ENCODE measurements around the gene TP73. TPM values are rescaled to one million over a fixed set of nuclear protein-coding genes. Genes with fewer than 3 reads are reported as not detected.

TP73 gene
- total and polyA plus RNA-seq, 7 donors: under 0.01 to 0.13 (median 0.01) TPM; not detected in 4

- Histone ChIP-seq H3K27me3 (ENCODE audit: insufficient read depth in 3 of 3, low read length in 2 of 3) (no peaks in the 10 kb centered on the region), H3K9me3 (no peaks in the 10 kb centered on the region), H3K36me3 (ENCODE audit: insufficient read depth in 1 of 2, low read depth in 1 of 2) (peaks cover 11 to 65% of the 10 kb centered on the region in 2 donors), H3K4me1 (peaks cover 16% of the 10 kb centered on the region), H3K27ac (no peak overlapping the region), H3K4me3 (no peak overlapping the region)
- 90 to 92% (median 91%) methylated on average over 26 of the region's 26 CpGs for WGBS, 3 donors
- DNase-seq (peak in 1 of 2 donors; percentile 40), ATAC-seq (no peak)
- intact Hi-C loops (cut with DNase I): no loop called here
- no peak for TF ChIP-seq CTCF (IDR thresholded peaks at IDR 0.05)
Observed at GRCh38 chr1:3627515-3628253, 24.6 kb upstream of the TP73 start.

GRCh38 chr1:3628445-3628844 is 23.9 kb upstream of the TP73 start:
- no peak for ATAC-seq
- Histone ChIP-seq H3K4me1 (peaks cover 12% of the 10 kb centered on the region), H3K36me3 (ENCODE audit: insufficient read depth in 1 of 2, low read depth in 1 of 2) (peaks cover 11 to 73% of the 10 kb centered on the region in 2 donors), H3K27me3 (ENCODE audit: insufficient read depth in 3 of 3, low read length in 2 of 3) (no peaks in the 10 kb centered on the region), H3K9me3 (no peaks in the 10 kb centered on the region), H3K4me3 (no peak overlapping the region), H3K27ac (no peak overlapping the region)
- DNase-seq: no peak
- 83 to 86% (median 83%) methylated on average over 10 of the region's 10 CpGs for WGBS, 3 donors
- TF ChIP-seq CTCF (IDR thresholded peaks at IDR 0.05): no peak
- intact Hi-C loops (cut with DNase I): no loop called here

DNA sequence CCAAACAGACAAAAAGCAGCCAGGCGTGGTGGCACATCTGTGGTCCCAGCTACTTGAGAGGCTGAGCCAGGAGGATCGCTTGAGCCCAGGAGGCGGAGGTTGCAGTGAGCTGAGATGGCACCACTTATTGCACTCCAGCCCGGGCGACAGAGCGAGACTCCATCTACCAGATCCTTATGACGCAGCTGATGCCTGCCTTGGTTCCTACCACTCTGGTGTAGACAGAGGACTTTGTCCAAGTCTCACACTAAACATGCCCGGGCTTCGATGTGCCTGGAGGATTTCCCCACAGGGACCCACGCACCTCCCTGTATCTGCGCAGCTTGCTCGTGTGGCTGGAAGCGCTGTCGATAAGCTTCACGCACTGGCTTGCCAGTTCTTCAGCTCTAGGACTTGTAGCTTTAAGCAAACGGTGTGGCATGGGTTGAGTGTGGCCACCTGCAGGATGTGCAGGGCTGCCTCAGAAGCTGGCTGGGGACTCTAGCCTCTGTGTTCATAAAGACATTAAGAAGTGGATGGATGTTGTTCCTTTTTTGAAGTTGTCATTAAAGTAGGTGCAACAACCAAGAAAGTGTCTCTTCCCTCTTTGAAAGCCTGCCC is 22.7 kb upstream of the TP73 start:
- H3K4me1 ChIP-seq: peaks cover 8% of the 10 kb centered on the region
- no peak overlapping the region for H3K27ac ChIP-seq
- intact Hi-C loops (cut with DNase I): no loop called here
- WGBS, 3 donors: 86 to 89% (median 89%) methylated on average over 15 to 16 of the region's 16 CpGs
- DNase-seq (no peak), ATAC-seq (no peak)
- no peak overlapping the region for H3K4me3 ChIP-seq
- TF ChIP-seq CTCF (IDR thresholded peaks at IDR 0.05): no peak
- H3K36me3 ChIP-seq (ENCODE audit: insufficient read depth in 1 of 2, low read depth in 1 of 2): peaks cover 11 to 85% of the 10 kb centered on the region in 2 donors
- no peaks in the 10 kb centered on the region for H3K27me3 ChIP-seq (ENCODE audit: insufficient read depth in 3 of 3, low read length in 2 of 3)
- no peaks in the 10 kb centered on the region for H3K9me3 ChIP-seq

DNA sequence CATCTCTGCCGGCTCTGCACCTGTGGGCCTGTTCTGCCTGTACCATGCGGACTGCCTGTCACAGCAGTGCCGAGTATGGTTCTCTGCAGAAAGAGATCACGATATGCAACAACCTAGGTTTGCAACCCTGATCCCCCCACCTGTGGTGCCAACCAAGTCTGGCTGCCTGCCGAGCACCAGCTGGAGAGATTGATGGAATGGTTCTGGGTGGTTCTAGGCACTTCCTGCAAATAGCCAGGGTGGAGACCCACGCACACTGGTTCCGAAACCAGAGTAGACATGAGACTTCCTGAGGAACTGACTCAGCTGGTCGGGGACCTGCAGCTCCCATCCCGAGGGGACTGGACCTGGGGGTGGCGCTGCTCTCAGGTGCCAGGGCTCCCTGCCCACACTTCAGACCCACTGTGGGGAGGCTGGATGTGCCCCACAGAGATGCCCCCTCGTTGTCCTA is 22.1 kb upstream of the TP73 start:
- ATAC-seq (peak in 1 of 4 donors; percentile 24), DNase-seq (no peak)
- H3K27me3 ChIP-seq (ENCODE audit: insufficient read depth in 3 of 3, low read length in 2 of 3): no peaks in the 10 kb centered on the region
- intact Hi-C loops (cut with DNase I): no loop called here
- WGBS, 3 donors: 65 to 70% (median 69%) methylated on average over 11 of the region's 11 CpGs
- peaks cover 8% of the 10 kb centered on the region for H3K4me1 ChIP-seq
- TF ChIP-seq CTCF (IDR thresholded peaks at IDR 0.05): no peak
- peaks cover 11 to 90% of the 10 kb centered on the region in 2 donors for H3K36me3 ChIP-seq (ENCODE audit: insufficient read depth in 1 of 2, low read depth in 1 of 2)
- no peak overlapping the region for H3K27ac ChIP-seq
- H3K9me3 ChIP-seq: no peaks in the 10 kb centered on the region
- no peak overlapping the region for H3K4me3 ChIP-seq

Measured in psoas muscle (tissue), 8 donors.